Measurements from ENCODE around the gene CDC5L.

DNA sequence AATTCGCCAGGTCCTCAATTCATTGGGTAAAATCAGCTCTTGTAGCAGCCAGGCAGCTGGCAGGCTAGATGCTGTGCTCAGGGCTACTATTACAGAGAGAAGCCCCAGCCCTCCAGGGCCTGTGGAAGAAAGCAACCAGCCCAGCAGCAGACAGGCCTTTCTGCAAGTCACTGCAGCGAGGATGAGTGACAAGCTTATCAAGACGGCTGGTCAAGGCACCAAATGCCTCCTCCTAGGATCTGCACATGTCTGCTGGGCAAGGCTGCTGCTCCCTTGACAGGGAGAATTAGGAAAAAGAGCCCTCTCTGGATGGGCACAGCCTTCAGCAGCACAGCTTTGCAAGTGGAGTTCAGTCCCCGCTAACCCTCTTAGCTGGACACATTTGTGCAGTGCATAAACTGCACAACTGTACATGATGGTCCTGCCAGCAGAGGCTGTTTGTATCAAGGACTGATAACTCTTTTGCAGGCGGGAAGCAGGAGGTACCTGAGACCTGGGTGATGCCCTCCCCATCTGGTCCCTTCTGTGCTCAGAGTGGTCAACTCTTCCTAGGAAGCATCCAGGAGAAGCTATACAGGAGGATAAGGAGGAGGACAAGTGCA is 89.9 kb downstream of the CDC5L start:
- TF ChIP-seq ELF1 (IDR thresholded peaks at IDR 0.05): no peak
- no peak for TF ChIP-seq CTCF (IDR thresholded peaks at IDR 0.05)
- TF ChIP-seq MXI1 (IDR thresholded peaks at IDR 0.05; ENCODE audit: low read depth, low read length): no peak
- no peak for TF ChIP-seq EP300 (IDR thresholded peaks at IDR 0.05; ENCODE audit: borderline replicate concordance in 1 of 2, low read depth in 1 of 2, low read length in 1 of 2)
- TF ChIP-seq FOXM1 (IDR thresholded peaks at IDR 0.05; ENCODE audit: low read depth): no peak
- no peak for TF ChIP-seq YY1 (IDR thresholded peaks at IDR 0.05; ENCODE audit: low read depth)

All from SK-N-SH (cell line).